Measurements from ENCODE around the gene MAMDC2.
A peak's percentile ranks its signal among the peaks of the same experiment; 100 is the strongest.

Gene MAMDC2

GRCh38 chr9:70093095-70093494, 49.4 kb downstream of the MAMDC2 start:
- DNase-seq (ENCODE audit: insufficient read length) = no peak
- TF ChIP-seq POLR2AphosphoS5 (IDR thresholded peaks at IDR 0.05; ENCODE audit: low read depth, low read length) (no peak), POLR2A (IDR thresholded peaks at IDR 0.05; ENCODE audit: low read depth, low read length) (no peak), TAF1 (IDR thresholded peaks at IDR 0.05; ENCODE audit: borderline replicate concordance, low read depth, low read length) (no peak)
- FAIRE-seq = no peak

- no peak for TF ChIP-seq POLR2AphosphoS5 (IDR thresholded peaks at IDR 0.05; ENCODE audit: low read depth, low read length)
- no peak for TF ChIP-seq TAF1 (IDR thresholded peaks at IDR 0.05; ENCODE audit: borderline replicate concordance, low read depth, low read length)
- TF ChIP-seq POLR2A (IDR thresholded peaks at IDR 0.05; ENCODE audit: low read depth, low read length) = no peak
- FAIRE-seq (no peak), DNase-seq (ENCODE audit: insufficient read length) (no peak)
These were observed 50.3 kb downstream of the MAMDC2 start for GRCh38 chr9:70093944-70094343.

GRCh38 chr9:70094747-70095146, 51.1 kb downstream of the MAMDC2 start:
- no peak for DNase-seq (ENCODE audit: insufficient read length)
- FAIRE-seq = no peak
- TF ChIP-seq POLR2AphosphoS5 (IDR thresholded peaks at IDR 0.05; ENCODE audit: low read depth, low read length) (no peak), TAF1 (IDR thresholded peaks at IDR 0.05; ENCODE audit: borderline replicate concordance, low read depth, low read length) (no peak), POLR2A (IDR thresholded peaks at IDR 0.05; ENCODE audit: low read depth, low read length) (no peak)

GRCh38 chr9:70097187-70097586, 53.5 kb downstream of the MAMDC2 start:
- DNase-seq (ENCODE audit: insufficient read length) (no peak), FAIRE-seq (no peak)
- TF ChIP-seq TAF1 (IDR thresholded peaks at IDR 0.05; ENCODE audit: borderline replicate concordance, low read depth, low read length) (no peak), POLR2A (IDR thresholded peaks at IDR 0.05; ENCODE audit: low read depth, low read length) (no peak), POLR2AphosphoS5 (IDR thresholded peaks at IDR 0.05; ENCODE audit: low read depth, low read length) (no peak)

GRCh38 chr9:70100362-70100761, 56.7 kb downstream of the MAMDC2 start:
- FAIRE-seq = no peak

GRCh38 chr9:70101265-70101664, 57.6 kb downstream of the MAMDC2 start:
- DNase-seq (ENCODE audit: insufficient read length) = no peak
- FAIRE-seq = no peak
- no peak for TF ChIP-seq POLR2A (IDR thresholded peaks at IDR 0.05; ENCODE audit: low read depth, low read length)
- no peak for TF ChIP-seq TAF1 (IDR thresholded peaks at IDR 0.05; ENCODE audit: borderline replicate concordance, low read depth, low read length)
- TF ChIP-seq POLR2AphosphoS5 (IDR thresholded peaks at IDR 0.05; ENCODE audit: low read depth, low read length) = no peak

More at GRCh38 chr9:70100362-70100761, 56.7 kb downstream of the MAMDC2 start:
- DNase-seq (ENCODE audit: insufficient read length) = no peak
- TF ChIP-seq POLR2A (IDR thresholded peaks at IDR 0.05; ENCODE audit: low read depth, low read length) (no peak), POLR2AphosphoS5 (IDR thresholded peaks at IDR 0.05; ENCODE audit: low read depth, low read length) (no peak), TAF1 (IDR thresholded peaks at IDR 0.05; ENCODE audit: borderline replicate concordance, low read depth, low read length) (no peak)

- no peak for TF ChIP-seq POLR2AphosphoS5 (IDR thresholded peaks at IDR 0.05; ENCODE audit: low read depth, low read length)
- DNase-seq (ENCODE audit: insufficient read length) = no peak
- FAIRE-seq = no peak
These were observed 61.5 kb downstream of the MAMDC2 start for GRCh38 chr9:70105147-70105546.

GRCh38 chr9:70106571-70106970, 62.9 kb downstream of the MAMDC2 start:
- no peak for TF ChIP-seq TAF1 (IDR thresholded peaks at IDR 0.05; ENCODE audit: borderline replicate concordance, low read depth, low read length)
- TF ChIP-seq POLR2A (IDR thresholded peaks at IDR 0.05; ENCODE audit: low read depth, low read length) = no peak
- no peak for TF ChIP-seq POLR2AphosphoS5 (IDR thresholded peaks at IDR 0.05; ENCODE audit: low read depth, low read length)
- no peak for FAIRE-seq
- no peak for DNase-seq (ENCODE audit: insufficient read length)

- DNase-seq (ENCODE audit: insufficient read length) (no peak), FAIRE-seq (no peak)
- TF ChIP-seq POLR2A (IDR thresholded peaks at IDR 0.05; ENCODE audit: low read depth, low read length) = no peak
- no peak for TF ChIP-seq POLR2AphosphoS5 (IDR thresholded peaks at IDR 0.05; ENCODE audit: low read depth, low read length)
- TF ChIP-seq TAF1 (IDR thresholded peaks at IDR 0.05; ENCODE audit: borderline replicate concordance, low read depth, low read length) = no peak
These were observed 63.9 kb downstream of the MAMDC2 start for GRCh38 chr9:70107558-70107957.

- DNase-seq (ENCODE audit: insufficient read length) = no peak
- TF ChIP-seq POLR2A (IDR thresholded peaks at IDR 0.05; ENCODE audit: low read depth, low read length) (no peak), POLR2AphosphoS5 (IDR thresholded peaks at IDR 0.05; ENCODE audit: low read depth, low read length) (no peak), TAF1 (IDR thresholded peaks at IDR 0.05; ENCODE audit: borderline replicate concordance, low read depth, low read length) (no peak)
- FAIRE-seq = no peak
These were observed 64.5 kb downstream of the MAMDC2 start for GRCh38 chr9:70108181-70108580.

- no peak for DNase-seq (ENCODE audit: insufficient read length)
These were observed 66.8 kb downstream of the MAMDC2 start for GRCh38 chr9:70110194-70111041.

GRCh38 chr9:70111042-70111602, 67.5 kb downstream of the MAMDC2 start:
- peak; percentile 11 for DNase-seq (ENCODE audit: insufficient read length)
- TF ChIP-seq POLR2A (IDR thresholded peaks at IDR 0.05; ENCODE audit: low read depth, low read length) = no peak
- peak; percentile 66 for FAIRE-seq

More at GRCh38 chr9:70110194-70111041, 66.8 kb downstream of the MAMDC2 start:
- FAIRE-seq = no peak
- no peak for TF ChIP-seq POLR2AphosphoS5 (IDR thresholded peaks at IDR 0.05; ENCODE audit: low read depth, low read length)
- no peak for TF ChIP-seq POLR2A (IDR thresholded peaks at IDR 0.05; ENCODE audit: low read depth, low read length)
- no peak for TF ChIP-seq TAF1 (IDR thresholded peaks at IDR 0.05; ENCODE audit: borderline replicate concordance, low read depth, low read length)

Measured in GM12892 (cell line).